LNCaP clone FGC (cell line): Measurements from ENCODE around the gene MCMBP.

Experiments
- DNase-seq: peaks from one replicate; pipeline ENCODE4 v3.0.0-alpha.2; 2011; ENCODE audit warnings: low read depth
- H3K4me3 ChIP-seq: 2 replicates; pipeline ENCODE4 v1.5.1; 2011; ENCODE audit warnings: mild to moderate bottlenecking, low read depth, low read length, control low read depth
- TF ChIP-seq, protein P1 (sequence below): IDR thresholded peaks from 2 replicates; pipeline ENCODE4 v1.5.1; 2012; ENCODE audit warnings: mild to moderate bottlenecking; ENCODE audit not compliant: control insufficient read depth, insufficient read depth; ENCODE audit errors: extremely low read depth

The MCMBP gene

DNA sequence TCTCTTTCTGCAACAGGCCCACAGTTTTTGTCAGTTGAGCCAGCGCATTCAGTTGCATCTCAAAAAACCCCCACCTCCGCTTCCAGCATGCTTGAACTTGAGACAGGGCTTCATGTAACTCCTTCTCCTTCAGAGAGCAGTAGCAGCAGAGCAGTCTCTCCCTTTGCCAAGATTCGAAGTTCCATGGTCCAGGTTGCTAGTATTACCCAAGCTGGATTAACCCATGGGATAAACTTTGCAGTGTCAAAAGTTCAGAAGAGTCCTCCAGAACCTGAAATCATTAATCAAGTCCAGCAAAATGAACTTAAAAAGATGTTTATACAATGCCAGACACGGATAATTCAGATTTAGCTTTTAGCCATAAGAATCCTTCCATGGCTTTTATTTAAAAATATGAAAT, 45.2 kb downstream of the MCMBP start:
- no peak for DNase-seq
- H3K4me3 ChIP-seq = no peak overlapping the region
- TF ChIP-seq, protein P1, sequence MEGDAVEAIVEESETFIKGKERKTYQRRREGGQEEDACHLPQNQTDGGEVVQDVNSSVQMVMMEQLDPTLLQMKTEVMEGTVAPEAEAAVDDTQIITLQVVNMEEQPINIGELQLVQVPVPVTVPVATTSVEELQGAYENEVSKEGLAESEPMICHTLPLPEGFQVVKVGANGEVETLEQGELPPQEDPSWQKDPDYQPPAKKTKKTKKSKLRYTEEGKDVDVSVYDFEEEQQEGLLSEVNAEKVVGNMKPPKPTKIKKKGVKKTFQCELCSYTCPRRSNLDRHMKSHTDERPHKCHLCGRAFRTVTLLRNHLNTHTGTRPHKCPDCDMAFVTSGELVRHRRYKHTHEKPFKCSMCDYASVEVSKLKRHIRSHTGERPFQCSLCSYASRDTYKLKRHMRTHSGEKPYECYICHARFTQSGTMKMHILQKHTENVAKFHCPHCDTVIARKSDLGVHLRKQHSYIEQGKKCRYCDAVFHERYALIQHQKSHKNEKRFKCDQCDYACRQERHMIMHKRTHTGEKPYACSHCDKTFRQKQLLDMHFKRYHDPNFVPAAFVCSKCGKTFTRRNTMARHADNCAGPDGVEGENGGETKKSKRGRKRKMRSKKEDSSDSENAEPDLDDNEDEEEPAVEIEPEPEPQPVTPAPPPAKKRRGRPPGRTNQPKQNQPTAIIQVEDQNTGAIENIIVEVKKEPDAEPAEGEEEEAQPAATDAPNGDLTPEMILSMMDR = no peak

DNA sequence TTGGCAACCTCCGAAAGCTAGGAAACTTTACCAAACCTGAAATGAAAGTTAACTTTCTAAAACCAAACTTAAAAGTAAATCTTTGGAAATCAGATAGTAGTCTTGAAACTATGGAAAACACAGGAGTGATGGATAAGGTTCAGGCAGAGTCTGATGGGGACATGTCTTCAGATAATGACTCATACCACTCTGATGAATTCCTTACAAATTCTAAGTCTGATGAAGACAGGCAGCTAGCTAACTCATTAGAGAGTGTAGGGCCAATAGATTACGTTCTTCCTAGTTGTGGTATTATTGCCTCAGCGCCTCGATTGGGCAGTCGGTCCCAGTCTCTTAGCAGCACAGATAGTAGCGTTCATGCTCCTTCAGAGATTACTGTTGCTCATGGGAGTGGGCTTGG, 45.9 kb downstream of the MCMBP start:
- DNase-seq = no peak
- H3K4me3 ChIP-seq = no peak overlapping the region
- TF ChIP-seq, protein P1 = no peak

DNA sequence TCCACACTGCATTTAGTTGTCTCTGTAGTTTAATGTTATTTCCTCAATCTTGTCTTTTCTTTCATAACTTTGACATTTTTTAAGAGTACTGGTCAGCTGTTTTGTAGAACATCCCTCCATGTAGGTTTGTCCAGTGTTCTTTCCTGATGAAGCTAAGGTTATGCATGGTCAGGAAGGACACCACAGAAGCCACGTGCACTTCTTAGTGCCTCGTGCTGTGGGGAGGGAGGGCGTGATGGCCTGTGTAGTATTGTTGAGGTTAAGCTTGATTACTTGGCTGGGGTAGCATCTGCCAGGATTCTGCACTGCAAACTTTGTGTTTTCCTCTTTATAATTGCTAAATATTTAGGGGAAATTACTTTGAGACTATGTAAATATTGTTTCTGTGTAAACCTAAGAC, 48.3 kb downstream of the MCMBP start:
- TF ChIP-seq, protein P1 = no peak
- H3K4me3 ChIP-seq = no peak overlapping the region

DNA sequence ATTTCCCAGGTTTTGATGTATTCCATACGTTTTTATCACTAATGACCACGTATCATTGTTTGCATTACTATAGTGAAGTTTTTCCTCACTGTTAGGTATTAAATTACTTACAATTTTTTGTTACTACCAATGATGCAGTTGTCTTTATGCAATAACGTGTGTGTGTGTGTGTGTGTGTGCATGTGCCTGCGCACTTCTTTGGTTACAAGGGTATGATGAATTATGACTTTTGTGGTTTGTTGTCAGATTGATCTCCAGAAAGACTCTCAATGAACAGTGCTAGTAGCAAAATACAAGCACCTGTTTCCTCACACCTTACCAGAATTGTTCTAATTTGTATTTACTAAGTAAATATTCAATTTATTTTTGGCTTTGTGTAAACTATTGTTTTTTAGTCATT, 51.5 kb downstream of the MCMBP start:
- H3K4me3 ChIP-seq = no peak overlapping the region
- TF ChIP-seq, protein P1 = no peak
- DNase-seq = no peak

More for the DNA sequence above, 48.3 kb downstream of the MCMBP start:
- no peak for DNase-seq

DNA sequence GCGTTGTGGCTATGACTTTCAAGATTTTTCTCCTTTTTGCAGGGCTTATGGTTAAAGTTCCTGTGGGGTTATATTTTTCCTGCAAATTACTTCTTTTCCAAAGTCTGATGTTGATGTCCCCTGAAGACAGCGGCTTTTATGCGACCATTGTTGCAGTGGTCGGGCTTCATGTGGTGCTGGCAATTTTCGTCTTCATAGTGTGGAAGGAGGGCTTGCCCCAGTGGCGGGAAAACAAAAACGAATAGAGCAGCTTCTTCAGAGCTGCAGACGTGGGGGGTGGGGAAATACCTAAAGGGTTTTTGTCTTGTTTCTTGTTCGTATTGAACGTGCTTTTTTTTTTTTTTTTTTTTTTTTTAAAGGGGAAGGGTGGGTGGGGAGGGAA, 53.8 kb downstream of the MCMBP start:
- DNase-seq = no peak
- no peak overlapping the region for H3K4me3 ChIP-seq
- TF ChIP-seq, protein P1 = no peak

DNA sequence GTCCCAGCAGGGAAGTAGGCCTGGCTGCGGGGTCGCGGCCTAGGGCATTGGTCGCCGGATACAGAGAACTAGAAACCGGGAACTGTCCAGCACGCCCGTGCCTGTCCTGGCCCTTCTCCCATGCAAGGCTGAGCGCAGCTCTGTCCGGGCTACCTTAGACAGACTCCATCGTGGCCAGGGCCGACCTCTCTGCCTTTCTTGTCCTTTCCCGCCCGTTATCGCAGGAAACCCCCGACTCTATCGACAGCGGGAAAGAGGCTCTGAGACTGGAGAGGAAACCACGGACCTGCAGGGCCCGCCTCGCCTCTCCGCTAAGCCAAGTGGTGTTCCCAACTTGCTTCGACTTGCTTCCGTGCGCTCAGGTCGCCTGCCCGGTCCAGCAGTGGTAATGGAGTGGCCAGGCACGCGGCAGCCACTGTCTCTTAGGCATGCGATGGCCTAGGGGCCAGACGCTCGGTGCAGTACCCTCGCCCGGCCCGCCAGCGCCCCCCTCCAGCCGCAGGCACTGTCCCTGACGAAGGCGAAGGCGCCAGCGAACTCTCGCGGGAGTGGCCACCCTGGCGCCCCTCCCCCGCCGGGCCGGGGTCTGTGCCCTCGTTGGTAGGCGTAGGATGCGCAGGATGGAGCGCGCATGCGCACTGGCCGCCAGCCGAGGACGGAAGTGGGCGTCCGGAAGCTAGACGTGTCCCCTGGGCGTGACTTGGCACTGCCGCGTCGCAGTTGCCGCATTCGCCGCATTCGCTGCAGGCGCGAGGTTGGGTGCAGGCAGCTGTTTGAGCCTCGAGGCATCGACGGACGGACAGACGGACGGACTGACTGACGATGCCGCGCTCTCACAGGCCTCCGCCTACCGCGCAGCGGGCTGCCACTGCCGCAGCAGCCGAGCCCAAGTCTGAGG, 54.4 kb downstream of the MCMBP start:
- TF ChIP-seq, protein P1 = no peak
- H3K4me3 ChIP-seq = no peak overlapping the region
- DNase-seq = no peak

DNA sequence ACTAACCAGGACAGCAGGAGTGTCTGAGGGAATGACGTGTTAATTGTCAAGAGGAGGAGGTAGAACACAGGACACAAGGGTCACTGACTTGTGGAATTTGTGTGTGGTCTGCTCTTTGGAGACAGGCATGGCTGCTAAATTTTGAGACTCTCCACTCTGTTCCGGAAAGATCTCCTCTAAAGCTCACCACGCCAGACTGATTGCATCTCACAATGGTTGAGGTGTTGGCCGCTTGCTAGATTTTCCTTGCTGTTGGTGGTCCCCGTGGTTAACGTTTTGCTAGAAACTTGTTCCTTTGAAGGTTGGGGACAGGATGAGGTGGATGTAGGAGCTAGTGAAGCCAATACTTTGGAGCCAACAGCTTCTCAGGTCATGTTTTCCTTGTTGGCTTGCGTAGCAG, 57.0 kb downstream of the MCMBP start:
- no peak overlapping the region for H3K4me3 ChIP-seq
- TF ChIP-seq, protein P1 = no peak
- DNase-seq = no peak
